IPS DF 6.9 (cell line): ENCODE results near the gene CCNT1.
"Not testable (repeated sequence)": the region's sequence is repeated elsewhere in the genome, so short reads cannot be mapped to it uniquely, and the experiment has no call there.

Experiments
- DNase-seq: peaks from one replicate; pipeline ENCODE4 v3.0.0-alpha.2; 2013; ENCODE audit warnings: low read depth, low spot score
- H3K27ac ChIP-seq: one replicate; pipeline ENCODE4 v1.5.1; 2013; ENCODE audit warnings: low read length, control low read depth
- H3K27me3 ChIP-seq: 2 replicates; pipeline ENCODE4 v1.6.1; 2013; ENCODE audit warnings: mild to moderate bottlenecking, low read length; ENCODE audit not compliant: control insufficient read depth, insufficient read depth
- H3K36me3 ChIP-seq: 2 replicates; pipeline ENCODE4 v1.6.1; 2013; ENCODE audit warnings: low read length; ENCODE audit not compliant: control insufficient read depth, insufficient read depth
- H3K4me1 ChIP-seq: 2 replicates; pipeline ENCODE4 v1.6.1; 2013; ENCODE audit warnings: low read length; ENCODE audit not compliant: control insufficient read depth, insufficient read depth
- H3K4me3 ChIP-seq: 2 replicates; pipeline ENCODE4 v1.5.1; 2013; ENCODE audit warnings: mild to moderate bottlenecking, low read length
- H3K9me3 ChIP-seq: 2 replicates; pipeline ENCODE4 v1.6.1; 2013; ENCODE audit warnings: low read length, inconsistent platforms; ENCODE audit not compliant: control insufficient read depth, insufficient read depth
- WGBS: extraction: QIAGEN DNeasy Blood & Tissue Kit; methylation state at CpG from one replicate; pipeline ENCODE4 v1.1.7; 2013; ENCODE audit warnings: mixed read lengths, missing lambda C conversion rate; ENCODE audit not compliant: insufficient read length, insufficient coverage; 5-methylcytosine and 5-hydroxymethylcytosine counted together

The CCNT1 gene

GRCh38 chr12:48682533-48682905, 34.0 kb downstream of the CCNT1 start:
- not testable (repeated sequence) for H3K27me3 ChIP-seq, H3K27ac ChIP-seq, H3K36me3 ChIP-seq, DNase-seq, H3K4me1 ChIP-seq, H3K9me3 ChIP-seq
- WGBS: no CpG with 5 or more reads among the region's 19 CpGs
- peak overlapping the region; percentile 95; the same call in 1 of the 2 replicates for H3K4me3 ChIP-seq

DNA sequence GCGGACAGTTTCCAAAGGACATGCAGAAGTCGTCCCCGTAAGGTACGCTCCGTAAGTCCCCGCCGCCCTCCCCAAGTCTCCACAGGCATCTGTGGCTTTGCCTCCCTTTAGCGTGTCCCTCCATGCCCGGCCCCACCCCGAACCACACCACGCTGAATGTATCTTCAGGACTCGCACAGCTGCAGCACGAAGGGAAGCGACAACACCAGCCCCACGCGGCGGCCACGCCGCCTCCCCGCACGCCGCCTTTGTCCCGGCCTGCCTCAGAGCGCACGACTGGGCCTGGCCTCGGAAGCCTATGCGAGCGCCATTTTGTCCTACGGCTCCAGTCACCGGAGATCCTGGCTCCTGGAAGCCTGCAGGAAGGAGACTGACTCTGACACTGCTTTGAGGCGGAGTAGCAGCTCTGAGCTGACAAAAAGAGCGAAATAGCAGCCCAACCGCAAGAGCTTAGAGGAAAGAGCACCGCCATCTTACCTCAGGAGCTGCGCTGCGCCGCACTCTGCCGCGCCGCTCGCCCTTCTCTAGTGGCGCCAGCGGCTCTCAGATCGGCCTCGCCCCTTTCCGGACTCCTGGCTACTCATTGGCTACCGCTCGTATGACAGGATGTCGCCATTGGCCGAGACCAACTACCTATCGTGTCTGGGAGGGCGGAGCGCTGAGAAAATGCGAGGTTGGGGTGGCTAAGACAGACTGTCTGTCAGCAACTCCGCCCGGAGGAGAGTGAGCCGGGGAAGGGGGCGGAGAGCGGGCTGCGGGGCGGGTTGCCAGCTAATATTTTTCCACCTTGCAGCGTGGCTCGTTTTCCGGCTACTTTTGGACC, 34.6 kb downstream of the CCNT1 start, which contains the start of gene KANSL2:
KANSL2 (minus strand) TSS at position 529 of the 823 bp plus-strand sequence. CDS start 606 bp downstream, outside the sequence.
- H3K4me3 ChIP-seq: peak within 1 kb of the TSS; percentile 95
- no peaks in the 10 kb centered on the region for H3K9me3 ChIP-seq
- no CpG with 5 or more reads among the region's 64 CpGs for WGBS
- H3K4me1 ChIP-seq: peaks cover 2% of the 10 kb centered on the region; the same call in 1 of the 2 replicates
- no peak within 1 kb of the TSS for H3K27ac ChIP-seq
- H3K27me3 ChIP-seq: no peaks in the 10 kb centered on the region
- DNase-seq: peak; percentile 96
- H3K36me3 ChIP-seq: peaks cover 6% of the 10 kb centered on the region; the same call in 1 of the 2 replicates

- WGBS: no CpG with 5 or more reads among the region's 11 CpGs
- DNase-seq: no peak
Observed at GRCh38 chr12:48681399-48681709, 35.2 kb downstream of the CCNT1 start.

DNA sequence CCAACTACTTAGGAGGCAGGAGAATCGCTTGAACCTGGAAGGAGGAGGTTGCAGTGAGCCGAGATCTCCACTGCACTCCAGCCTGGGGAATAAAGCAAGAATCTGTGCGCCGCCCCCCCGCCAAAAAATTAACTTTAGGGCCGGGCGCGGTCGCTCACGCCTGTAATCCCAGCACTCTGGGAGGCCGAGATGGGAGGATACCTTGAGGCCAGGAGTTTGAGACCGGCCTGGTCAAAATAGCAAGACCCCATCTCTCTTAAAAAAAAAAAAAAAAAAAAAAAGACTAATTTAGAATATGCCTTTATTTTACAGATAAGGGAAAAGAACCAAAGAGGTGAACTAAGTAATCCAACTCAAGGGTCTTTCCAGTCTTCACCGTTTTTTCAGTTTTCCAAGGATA, 35.6 kb downstream of the CCNT1 start:
- peaks cover 10% of the 10 kb centered on the region; the same call in 1 of the 2 replicates for H3K36me3 ChIP-seq
- H3K9me3 ChIP-seq: no peaks in the 10 kb centered on the region
- H3K27ac ChIP-seq: no peak overlapping the region
- no peaks in the 10 kb centered on the region for H3K27me3 ChIP-seq
- no peak for DNase-seq
- peaks cover 2% of the 10 kb centered on the region; the same call in 1 of the 2 replicates for H3K4me1 ChIP-seq
- no CpG with 5 or more reads among the region's 13 CpGs for WGBS
- peak overlapping the region; percentile 95; the same call in 1 of the 2 replicates for H3K4me3 ChIP-seq

More at GRCh38 chr12:48681399-48681709, 35.2 kb downstream of the CCNT1 start:
- Histone ChIP-seq H3K9me3 (no peaks in the 10 kb centered on the region), H3K36me3 (peaks cover 6% of the 10 kb centered on the region; the same call in 1 of the 2 replicates), H3K27me3 (no peaks in the 10 kb centered on the region), H3K4me1 (peaks cover 2% of the 10 kb centered on the region; the same call in 1 of the 2 replicates), H3K4me3 (peak overlapping the region; percentile 95), H3K27ac (no peak overlapping the region)

- Histone ChIP-seq H3K4me1 (peaks cover 2% of the 10 kb centered on the region; the same call in 1 of the 2 replicates), H3K27ac (no peak overlapping the region), H3K27me3 (no peaks in the 10 kb centered on the region), H3K4me3 (no peak overlapping the region), H3K9me3 (no peaks in the 10 kb centered on the region), H3K36me3 (peaks cover 10% of the 10 kb centered on the region; the same call in 1 of the 2 replicates)
- 100% methylated on average over 1 of the region's 3 CpGs for WGBS
- no peak for DNase-seq
Observed at GRCh38 chr12:48678551-48679185, 37.8 kb downstream of the CCNT1 start.

- H3K4me3 ChIP-seq: no peak overlapping the region
- no peaks in the 10 kb centered on the region for H3K4me1 ChIP-seq
- no peaks in the 10 kb centered on the region for H3K27me3 ChIP-seq
- no peak for DNase-seq
- H3K27ac ChIP-seq: no peak overlapping the region
- peaks cover 32% of the 10 kb centered on the region; the same call in 1 of the 2 replicates for H3K36me3 ChIP-seq
- H3K9me3 ChIP-seq: no peaks in the 10 kb centered on the region
- no CpG with 5 or more reads among the region's 8 CpGs for WGBS
Observed at GRCh38 chr12:48671231-48671856, 45.2 kb downstream of the CCNT1 start.

DNA sequence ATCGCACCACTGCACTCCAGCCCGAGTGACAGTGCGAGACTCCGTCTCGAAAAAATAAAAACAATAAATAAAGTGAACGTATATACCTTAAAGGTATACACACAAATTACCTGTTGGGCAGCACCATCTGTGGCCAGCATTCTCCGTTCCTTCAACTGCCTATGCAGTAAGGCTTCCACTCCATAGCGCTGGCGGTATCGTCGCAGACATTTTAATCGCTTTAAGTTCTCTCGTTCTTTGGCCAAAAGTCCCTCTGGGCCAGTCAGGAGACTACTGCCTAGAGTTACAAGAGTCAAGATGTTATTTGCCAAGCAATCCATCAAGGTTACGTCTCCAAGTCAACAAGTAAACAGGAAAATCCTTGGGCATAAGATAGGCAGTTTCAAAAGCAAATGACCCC, 47.5 kb downstream of the CCNT1 start:
- DNase-seq: no peak
- peaks cover 29% of the 10 kb centered on the region; the same call in 1 of the 2 replicates for H3K36me3 ChIP-seq
- no peaks in the 10 kb centered on the region; the same call in 1 of the 2 replicates for H3K4me1 ChIP-seq
- no peaks in the 10 kb centered on the region for H3K27me3 ChIP-seq
- H3K4me3 ChIP-seq: no peak overlapping the region
- no peak overlapping the region for H3K27ac ChIP-seq
- no peaks in the 10 kb centered on the region for H3K9me3 ChIP-seq
- WGBS: no CpG with 5 or more reads among the region's 14 CpGs

DNA sequence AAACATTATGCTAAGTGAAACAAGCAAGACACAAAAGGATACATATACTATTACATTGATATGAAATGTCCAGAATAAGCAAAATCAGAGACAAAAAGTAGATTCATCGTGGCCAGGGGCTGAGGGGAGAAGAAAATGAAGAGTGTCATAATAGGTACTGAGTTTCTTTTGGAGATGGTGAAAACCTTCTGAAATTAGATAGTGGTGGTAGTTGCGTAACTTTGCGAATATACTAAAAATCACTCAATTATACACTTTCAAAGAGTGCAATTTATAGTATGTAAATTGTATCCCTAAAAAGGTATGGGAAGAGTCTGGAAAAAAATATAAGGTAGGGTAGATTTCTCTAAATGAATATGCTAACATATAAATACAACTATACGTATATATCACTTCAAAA, 56.6 kb downstream of the CCNT1 start:
- Histone ChIP-seq H3K4me1 (no peaks in the 10 kb centered on the region; the same call in 1 of the 2 replicates), H3K9me3 (no peaks in the 10 kb centered on the region), H3K36me3 (peaks cover 18% of the 10 kb centered on the region), H3K27me3 (no peaks in the 10 kb centered on the region), H3K27ac (no peak overlapping the region), H3K4me3 (no peak overlapping the region)
- no CpG with 5 or more reads among the region's 4 CpGs for WGBS
- no peak for DNase-seq

DNA sequence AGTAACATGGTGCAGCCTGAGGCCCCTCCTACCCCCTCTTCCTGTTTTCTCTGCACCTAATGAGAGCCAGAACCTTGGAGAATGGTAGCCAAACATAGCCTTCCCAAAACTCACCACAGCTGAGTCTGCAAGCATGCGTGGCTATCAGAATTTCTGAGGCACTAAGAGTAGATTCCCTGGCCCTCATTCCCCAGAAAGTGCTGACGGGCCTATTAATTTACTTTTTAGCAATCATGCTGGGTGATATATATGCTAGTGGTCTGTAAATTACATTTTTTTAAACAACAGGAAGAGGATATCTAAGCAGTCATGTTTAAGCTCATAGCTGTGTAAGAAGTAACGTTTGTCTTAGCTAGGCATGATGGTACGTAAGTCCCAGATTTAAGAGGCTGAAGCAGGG, 64.8 kb downstream of the CCNT1 start:
- Histone ChIP-seq H3K4me3 (no peak overlapping the region), H3K4me1 (no peaks in the 10 kb centered on the region), H3K9me3 (no peaks in the 10 kb centered on the region), H3K27me3 (no peaks in the 10 kb centered on the region), H3K27ac (no peak overlapping the region), H3K36me3 (peaks cover 23% of the 10 kb centered on the region)
- no CpG with 5 or more reads among the region's 4 CpGs for whole genome bisulfite sequencing
- no peak for DNase-seq

- not testable (repeated sequence) for H3K4me3 ChIP-seq, H3K36me3 ChIP-seq, H3K4me1 ChIP-seq, H3K9me3 ChIP-seq, H3K27ac ChIP-seq, DNase-seq, H3K27me3 ChIP-seq
- no CpG with 5 or more reads among the region's 8 CpGs for WGBS
Observed at GRCh38 chr12:48645354-48645753, 71.2 kb downstream of the CCNT1 start.
